Astrocyte (in vitro differentiated cells and primary cell): ENCODE results near the gene PRKD2. TPM values are rescaled to one million over a fixed set of nuclear protein-coding genes. Genes with fewer than 3 reads are reported as not detected.

Experiments used
- DNase-seq: peaks from one replicate; pipeline ENCODE4 v3.0.0-alpha.2; 2010; ENCODE audit warnings: low read depth
- FAIRE-seq: peaks from 2 replicates; lab custom pipeline; 2011; peaks lifted over from hg19 to GRCh38; lab: Jason Lieb, UNC
- H2AFZ ChIP-seq: 2 replicates; pipeline ENCODE4 v1.6.0; 2012; ENCODE audit warnings: low read depth, low read length, inconsistent platforms
- H3K27ac ChIP-seq: 2 replicates; pipeline ENCODE4 v1.5.1; 2011; ENCODE audit warnings: low read depth, low read length, inconsistent platforms
- H3K27me3 ChIP-seq: 2 replicates; pipeline ENCODE4 v1.6.0; 2011; ENCODE audit warnings: low read length, inconsistent platforms; ENCODE audit not compliant: insufficient read depth
- H3K36me3 ChIP-seq: 2 replicates; pipeline ENCODE4 v1.5.1; 2011; ENCODE audit warnings: low read length, inconsistent platforms; ENCODE audit not compliant: insufficient read depth
- H3K4me1 ChIP-seq: 2 replicates; pipeline ENCODE4 v1.5.1; 2011; ENCODE audit warnings: low read length, inconsistent platforms; ENCODE audit not compliant: insufficient read depth
- H3K4me2 ChIP-seq: 2 replicates; pipeline ENCODE4 v1.6.0; 2012; ENCODE audit warnings: low read length, inconsistent platforms
- H3K4me3 ChIP-seq: 2 replicates; pipeline ENCODE4 v1.5.1; 2011; ENCODE audit warnings: low read depth, mild to moderate bottlenecking, low read length, inconsistent platforms; ENCODE audit not compliant: insufficient read depth
- H3K79me2 ChIP-seq: 2 replicates; pipeline ENCODE4 v1.6.0; 2012; ENCODE audit warnings: mild to moderate bottlenecking, low read length, inconsistent platforms; ENCODE audit not compliant: insufficient read depth
- H3K9ac ChIP-seq: 2 replicates; pipeline ENCODE4 v1.6.0; 2012; ENCODE audit warnings: mild to moderate bottlenecking, low read length, inconsistent platforms
- H3K9me3 ChIP-seq: 2 replicates; pipeline ENCODE4 v1.5.1; 2012; ENCODE audit warnings: low read depth, mild to moderate bottlenecking, low read length, inconsistent platforms; ENCODE audit not compliant: insufficient read depth
- H4K20me1 ChIP-seq: 2 replicates; pipeline ENCODE4 v1.6.0; 2012; ENCODE audit warnings: low read length, inconsistent platforms; ENCODE audit not compliant: insufficient read depth
- H3K27ac Mint-ChIP-seq: one replicate; pipeline ENCODE4 v1.8.0; 2021; ENCODE audit warnings: mild to moderate bottlenecking, mixed read lengths; ENCODE audit not compliant: unreplicated experiment
- H3K27me3 Mint-ChIP-seq: one replicate; pipeline ENCODE4 v1.8.0; 2021; ENCODE audit warnings: low read depth, mixed read lengths; ENCODE audit not compliant: unreplicated experiment
- H3K36me3 Mint-ChIP-seq: one replicate; pipeline ENCODE4 v1.8.0; 2021; ENCODE audit warnings: low read depth, mixed read lengths; ENCODE audit not compliant: unreplicated experiment
- H3K4me1 Mint-ChIP-seq: one replicate; pipeline ENCODE4 v1.8.0; 2021; ENCODE audit warnings: low read depth, mixed read lengths; ENCODE audit not compliant: unreplicated experiment
- H3K4me3 Mint-ChIP-seq: one replicate; pipeline ENCODE4 v1.8.0; 2021; ENCODE audit warnings: mild to moderate bottlenecking, moderate library complexity, mixed read lengths; ENCODE audit not compliant: unreplicated experiment
- H3K9me3 Mint-ChIP-seq: one replicate; pipeline ENCODE4 v1.8.0; 2021; ENCODE audit warnings: mild to moderate bottlenecking, mixed read lengths; ENCODE audit not compliant: unreplicated experiment
- CTCF ChIP-seq: IDR thresholded peaks from 2 replicates; pipeline ENCODE4 v1.5.1; 2011; ENCODE audit warnings: low read depth, mild to moderate bottlenecking, inconsistent platforms, low read length, moderate library complexity; ENCODE audit not compliant: insufficient read depth
- EZH2 ChIP-seq: IDR thresholded peaks from 2 replicates; pipeline ENCODE4 v1.6.1; 2012; ENCODE audit warnings: mild to moderate bottlenecking, low read length, inconsistent platforms; ENCODE audit not compliant: insufficient read depth
- total RNA-seq: library from RNA; stranded (reverse); gene quantifications from 2 replicates; pipeline ENCODE4 v1.2.1, GENCODE V29; 2021

PRKD2 gene
- total RNA-seq, 1 donor from 2014 or later = 54.6 TPM

DNA sequence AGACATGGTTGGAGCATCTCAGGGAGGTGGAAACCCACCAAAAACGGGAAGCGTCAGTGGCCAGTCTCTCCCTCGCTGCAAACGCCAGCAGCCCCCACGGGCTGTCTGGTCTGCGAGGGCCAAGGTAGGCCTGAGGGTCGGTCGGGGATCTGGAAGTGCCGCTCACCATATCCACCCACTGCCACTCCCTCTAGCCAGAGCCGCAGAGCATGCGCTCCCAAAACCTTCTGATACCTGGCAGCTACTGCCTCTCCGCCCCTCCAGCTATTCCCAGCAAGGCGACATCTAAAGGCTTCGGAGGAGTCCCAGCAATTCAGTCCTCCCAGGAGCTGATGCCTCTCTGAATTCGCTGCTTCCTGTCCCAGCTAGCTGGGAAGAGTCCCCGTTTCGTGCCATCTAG, 24.5 kb upstream of the PRKD2 start:
- H3K27ac Mint-ChIP-seq = no peak overlapping the region
- H3K36me3 ChIP-seq = peaks cover 12% of the 10 kb centered on the region
- FAIRE-seq (no peak), DNase-seq (no peak)
- peaks cover 13% of the 10 kb centered on the region for H3K4me1 Mint-ChIP-seq
- TF ChIP-seq EZH2 (no peak), CTCF (no peak)
- peak overlapping the region; percentile 50 for H3K4me3 Mint-ChIP-seq
- H3K27me3 Mint-ChIP-seq = no peaks in the 10 kb centered on the region
- peaks cover 11% of the 10 kb centered on the region for H3K4me1 ChIP-seq
- no peak overlapping the region for H3K9ac ChIP-seq
- H3K4me2 ChIP-seq = no peak overlapping the region
- H3K9me3 ChIP-seq = no peaks in the 10 kb centered on the region
- H3K27me3 ChIP-seq = no peaks in the 10 kb centered on the region
- peaks cover 96% of the 10 kb centered on the region for H3K79me2 ChIP-seq
- H3K4me3 ChIP-seq = no peak overlapping the region
- no peak overlapping the region for H2AFZ ChIP-seq
- peaks cover 7% of the 10 kb centered on the region for H3K36me3 Mint-ChIP-seq
- no peak overlapping the region for H3K27ac ChIP-seq
- peaks cover 89% of the 10 kb centered on the region for H4K20me1 ChIP-seq
- no peaks in the 10 kb centered on the region for H3K9me3 Mint-ChIP-seq

DNA sequence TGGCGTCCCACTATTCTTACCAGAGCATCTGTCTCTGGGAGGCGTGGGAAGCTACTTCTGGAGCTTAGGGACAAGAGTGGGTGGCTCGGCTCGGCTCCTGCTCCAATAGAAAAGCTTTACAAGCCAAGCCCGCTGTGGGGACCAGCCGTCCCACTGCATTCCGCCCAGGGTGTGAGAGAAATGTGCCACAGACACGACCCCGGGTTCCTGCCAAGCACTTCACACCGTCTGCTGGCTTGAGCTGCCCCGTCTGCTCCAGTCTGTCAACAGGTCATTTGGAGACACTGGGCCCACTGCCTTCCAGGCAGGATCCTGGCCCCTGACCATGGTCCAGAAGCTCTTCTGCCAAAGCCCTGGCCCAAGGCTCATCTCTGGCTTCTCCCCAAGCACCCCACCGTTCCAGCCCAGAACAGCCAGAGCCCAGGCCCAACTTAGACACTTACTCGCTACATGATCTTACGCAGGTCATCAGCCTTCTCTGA, 22.4 kb upstream of the PRKD2 start:
- TF ChIP-seq CTCF (no peak), EZH2 (no peak)
- Histone ChIP-seq H3K4me1 (peaks cover 5% of the 10 kb centered on the region), H3K9me3 (no peaks in the 10 kb centered on the region), H3K79me2 (peaks cover 91% of the 10 kb centered on the region), H4K20me1 (peaks cover 81% of the 10 kb centered on the region), H3K9ac (no peak overlapping the region), H3K27me3 (no peaks in the 10 kb centered on the region), H3K36me3 (peaks cover 12% of the 10 kb centered on the region), H2AFZ (no peak overlapping the region), H3K4me3 (no peak overlapping the region), H3K27ac (no peak overlapping the region), H3K4me2 (no peak overlapping the region)
- Mint-ChIP-seq H3K9me3 (no peaks in the 10 kb centered on the region), H3K36me3 (peaks cover 5% of the 10 kb centered on the region), H3K27ac (no peak overlapping the region), H3K4me3 (peak overlapping the region; percentile 35), H3K4me1 (peaks cover 8% of the 10 kb centered on the region), H3K27me3 (no peaks in the 10 kb centered on the region)
- FAIRE-seq (no peak), DNase-seq (no peak)

DNA sequence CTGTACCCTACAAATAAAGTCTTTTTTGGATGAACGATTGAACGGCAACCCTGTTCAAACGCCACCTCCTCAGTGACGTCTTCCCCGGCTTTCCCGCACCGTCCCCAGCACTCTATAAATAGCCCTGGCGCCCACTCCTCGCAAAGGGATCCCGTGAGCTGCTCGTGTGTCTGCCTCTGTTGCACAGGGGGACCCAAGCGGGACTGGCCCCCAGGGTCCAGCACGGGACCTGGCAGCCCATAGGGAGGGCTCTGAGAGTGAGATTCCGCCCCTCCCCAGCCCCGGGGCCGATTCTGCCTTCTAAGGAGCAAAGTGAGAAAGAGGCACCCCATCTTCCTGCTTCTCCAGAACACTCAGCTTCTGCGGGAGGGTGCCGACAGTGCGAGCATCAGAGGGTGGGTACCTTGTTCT, 20.9 kb upstream of the PRKD2 start:
- no peaks in the 10 kb centered on the region for H3K9me3 Mint-ChIP-seq
- H3K27me3 Mint-ChIP-seq = no peaks in the 10 kb centered on the region
- Histone ChIP-seq H2AFZ (no peak overlapping the region), H3K9me3 (no peaks in the 10 kb centered on the region), H3K79me2 (peaks cover 91% of the 10 kb centered on the region), H3K27me3 (no peaks in the 10 kb centered on the region), H3K36me3 (peaks cover 14% of the 10 kb centered on the region), H3K27ac (no peak overlapping the region), H3K4me2 (no peak overlapping the region), H4K20me1 (peaks cover 82% of the 10 kb centered on the region), H3K4me3 (no peak overlapping the region), H3K9ac (no peak overlapping the region), H3K4me1 (peaks cover 15% of the 10 kb centered on the region)
- peaks cover 5% of the 10 kb centered on the region for H3K36me3 Mint-ChIP-seq
- FAIRE-seq (no peak), DNase-seq (no peak)
- TF ChIP-seq EZH2 (no peak), CTCF (no peak)
- peak overlapping the region; percentile 69 for H3K4me3 Mint-ChIP-seq
- H3K4me1 Mint-ChIP-seq = peaks cover 18% of the 10 kb centered on the region
- no peak overlapping the region for H3K27ac Mint-ChIP-seq
